HG03354 (cell line): ENCODE data around the gene PARVA.

Experiments
- ATAC-seq: cut with Tn5 transposase; IDR thresholded peaks from one replicate; pipeline ENCODE4 v1.9.1; 2021; ENCODE audit warnings: mild to moderate bottlenecking; ENCODE audit not compliant: unreplicated experiment, poor library complexity, severe bottlenecking

The PARVA gene

GRCh38 chr11:12453243-12453642 lies 75.9 kb downstream of the PARVA start:
- no peak for ATAC-seq

- ATAC-seq: no peak
Observed at GRCh38 chr11:12454782-12455181, 77.4 kb downstream of the PARVA start.

- no peak for ATAC-seq
Observed at GRCh38 chr11:12455938-12456337, 78.6 kb downstream of the PARVA start.

- ATAC-seq: no peak
Observed at GRCh38 chr11:12456651-12457579, 79.5 kb downstream of the PARVA start.

GRCh38 chr11:12458042-12458441 lies 80.7 kb downstream of the PARVA start:
- no peak for ATAC-seq

GRCh38 chr11:12459374-12459773 lies 82.0 kb downstream of the PARVA start:
- no peak for ATAC-seq

- ATAC-seq: no peak
Observed at GRCh38 chr11:12459865-12460444, 82.6 kb downstream of the PARVA start.

GRCh38 chr11:12460466-12460865 lies 83.1 kb downstream of the PARVA start:
- ATAC-seq: no peak

- no peak for ATAC-seq
Observed at GRCh38 chr11:12461516-12461915, 84.1 kb downstream of the PARVA start.

GRCh38 chr11:12464303-12464702 lies 86.9 kb downstream of the PARVA start:
- ATAC-seq: no peak

GRCh38 chr11:12465332-12465731 lies 88.0 kb downstream of the PARVA start:
- ATAC-seq: no peak

GRCh38 chr11:12467610-12468009 lies 90.2 kb downstream of the PARVA start:
- no peak for ATAC-seq

- no peak for ATAC-seq
Observed at GRCh38 chr11:12469451-12469850, 92.1 kb downstream of the PARVA start.

- no peak for ATAC-seq
Observed at GRCh38 chr11:12470236-12470635, 92.9 kb downstream of the PARVA start.

GRCh38 chr11:12472401-12473005 lies 95.1 kb downstream of the PARVA start:
- ATAC-seq: no peak

GRCh38 chr11:12473381-12473780 lies 96.0 kb downstream of the PARVA start:
- ATAC-seq: no peak

- ATAC-seq: no peak
Observed at GRCh38 chr11:12474871-12475270, 97.5 kb downstream of the PARVA start.

GRCh38 chr11:12478743-12479142 lies 101.4 kb downstream of the PARVA start:
- no peak for ATAC-seq

- no peak for ATAC-seq
Observed at GRCh38 chr11:12480401-12480800, 103.0 kb downstream of the PARVA start.

- ATAC-seq: no peak
Observed at GRCh38 chr11:12482839-12483238, 105.5 kb downstream of the PARVA start.

GRCh38 chr11:12483604-12484003 lies 106.2 kb downstream of the PARVA start:
- ATAC-seq: no peak
